Measurements from ENCODE around the gene CCNY.

CCNY gene

DNA sequence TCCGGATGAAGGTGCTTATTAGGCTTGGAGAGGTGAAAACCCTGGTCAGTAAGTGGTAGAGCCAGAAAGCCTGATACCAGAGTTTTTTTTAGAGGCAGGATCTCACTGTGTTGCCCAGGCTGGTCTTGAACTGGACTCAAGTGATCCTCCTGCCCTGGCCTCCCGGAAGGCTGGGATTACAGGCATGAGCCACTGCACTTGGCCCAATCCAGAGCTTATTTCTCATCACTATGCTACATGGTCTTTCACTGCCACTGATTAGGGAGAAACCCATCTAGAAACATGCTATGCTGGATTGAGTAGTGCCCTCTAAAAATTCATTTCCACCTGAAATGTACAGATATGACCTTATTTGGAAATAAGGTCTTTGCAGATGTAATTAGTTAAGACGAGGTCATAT is 240.4 kb downstream of the CCNY start:
- no peaks in the 10 kb centered on the region for H4K20me1 ChIP-seq (ENCODE audit: insufficient read depth, low read length)
- H3K4me1 ChIP-seq (ENCODE audit: low read length): no peaks in the 10 kb centered on the region
- no peak overlapping the region for H3K4me2 ChIP-seq (ENCODE audit: low read depth, low read length)
- H3K79me2 ChIP-seq (ENCODE audit: low read length): no peaks in the 10 kb centered on the region
- H3K4me3 ChIP-seq (ENCODE audit: low read length): no peak overlapping the region
- H3F3A ChIP-seq (ENCODE audit: insufficient read depth, low read length): no peaks in the 10 kb centered on the region
- no peaks in the 10 kb centered on the region for H3K9me2 ChIP-seq (replicated peaks; ENCODE audit: insufficient read depth, low read length)
- no peak for DNase-seq
- H3K9ac ChIP-seq (ENCODE audit: low read length): no peak overlapping the region
- no peaks in the 10 kb centered on the region for H3K27me3 ChIP-seq (replicated peaks; ENCODE audit: insufficient read depth, low read length)
- H3K9me3 ChIP-seq (replicated peaks; ENCODE audit: insufficient read depth, low read length): no peaks in the 10 kb centered on the region
- TF ChIP-seq, protein P1, sequence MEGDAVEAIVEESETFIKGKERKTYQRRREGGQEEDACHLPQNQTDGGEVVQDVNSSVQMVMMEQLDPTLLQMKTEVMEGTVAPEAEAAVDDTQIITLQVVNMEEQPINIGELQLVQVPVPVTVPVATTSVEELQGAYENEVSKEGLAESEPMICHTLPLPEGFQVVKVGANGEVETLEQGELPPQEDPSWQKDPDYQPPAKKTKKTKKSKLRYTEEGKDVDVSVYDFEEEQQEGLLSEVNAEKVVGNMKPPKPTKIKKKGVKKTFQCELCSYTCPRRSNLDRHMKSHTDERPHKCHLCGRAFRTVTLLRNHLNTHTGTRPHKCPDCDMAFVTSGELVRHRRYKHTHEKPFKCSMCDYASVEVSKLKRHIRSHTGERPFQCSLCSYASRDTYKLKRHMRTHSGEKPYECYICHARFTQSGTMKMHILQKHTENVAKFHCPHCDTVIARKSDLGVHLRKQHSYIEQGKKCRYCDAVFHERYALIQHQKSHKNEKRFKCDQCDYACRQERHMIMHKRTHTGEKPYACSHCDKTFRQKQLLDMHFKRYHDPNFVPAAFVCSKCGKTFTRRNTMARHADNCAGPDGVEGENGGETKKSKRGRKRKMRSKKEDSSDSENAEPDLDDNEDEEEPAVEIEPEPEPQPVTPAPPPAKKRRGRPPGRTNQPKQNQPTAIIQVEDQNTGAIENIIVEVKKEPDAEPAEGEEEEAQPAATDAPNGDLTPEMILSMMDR (IDR thresholded peaks at IDR 0.05; ENCODE audit: low read length): no peak
- no peak for TF ChIP-seq EZH2 (optimal IDR thresholded peaks at IDR 0.05; ENCODE audit: low read depth, low read length)
- TF ChIP-seq EZH2phosphoT487 (IDR thresholded peaks at IDR 0.05; ENCODE audit: low read length): no peak
- no peaks in the 10 kb centered on the region for H3K36me3 ChIP-seq (replicated peaks; ENCODE audit: insufficient read depth, low read length)
- no peak overlapping the region for H2AFZ ChIP-seq (ENCODE audit: low read length)
- H3K27ac ChIP-seq (ENCODE audit: low read length): no peak overlapping the region

DNA sequence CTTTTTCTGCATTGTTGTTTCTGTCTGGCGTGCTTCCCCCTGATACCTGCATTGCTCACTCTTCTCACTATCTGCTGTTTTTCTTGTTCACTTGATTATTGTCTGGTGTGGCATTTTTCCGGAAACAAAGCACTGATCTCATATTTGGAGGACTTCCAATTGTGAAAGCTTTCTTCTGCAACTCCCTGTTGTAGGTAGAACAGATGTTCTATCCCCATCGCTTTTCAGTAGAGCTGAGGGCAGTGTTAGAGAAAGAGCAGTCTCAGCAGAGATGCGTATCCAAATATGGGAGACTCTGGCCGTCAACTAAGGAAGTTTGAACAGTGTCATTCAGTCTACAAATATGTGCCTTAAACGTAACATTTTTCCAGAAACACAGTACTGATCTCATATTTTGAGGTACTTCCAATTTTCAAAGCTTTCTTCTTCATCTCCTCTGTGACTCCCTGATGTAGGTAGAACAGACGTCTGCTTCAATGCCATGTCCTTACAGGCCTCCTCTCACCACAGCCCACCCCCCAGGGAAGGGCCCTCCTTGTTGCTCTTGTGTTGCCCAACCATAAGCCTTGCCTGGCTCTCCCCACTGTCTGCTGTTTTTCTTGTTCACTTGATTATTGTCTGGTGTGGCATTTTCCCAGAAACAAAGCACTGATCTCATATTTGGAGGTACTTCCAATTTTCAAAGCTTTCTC is 241.8 kb downstream of the CCNY start:
- Histone ChIP-seq H3K4me3 (ENCODE audit: low read length) (no peak overlapping the region), H2AFZ (ENCODE audit: low read length) (no peak overlapping the region), H3K4me1 (ENCODE audit: low read length) (no peaks in the 10 kb centered on the region), H3K36me3 (replicated peaks; ENCODE audit: insufficient read depth, low read length) (no peaks in the 10 kb centered on the region), H3K9me2 (replicated peaks; ENCODE audit: insufficient read depth, low read length) (no peaks in the 10 kb centered on the region), H3K9me3 (replicated peaks; ENCODE audit: insufficient read depth, low read length) (no peaks in the 10 kb centered on the region), H3K79me2 (ENCODE audit: low read length) (no peaks in the 10 kb centered on the region), H3F3A (ENCODE audit: insufficient read depth, low read length) (no peaks in the 10 kb centered on the region), H3K27me3 (replicated peaks; ENCODE audit: insufficient read depth, low read length) (no peaks in the 10 kb centered on the region), H3K4me2 (ENCODE audit: low read depth, low read length) (no peak overlapping the region), H3K9ac (ENCODE audit: low read length) (no peak overlapping the region), H3K27ac (ENCODE audit: low read length) (no peak overlapping the region), H4K20me1 (ENCODE audit: insufficient read depth, low read length) (no peaks in the 10 kb centered on the region)
- TF ChIP-seq, protein P1 (IDR thresholded peaks at IDR 0.05; ENCODE audit: low read length): no peak
- TF ChIP-seq EZH2 (optimal IDR thresholded peaks at IDR 0.05; ENCODE audit: low read depth, low read length): no peak
- TF ChIP-seq EZH2phosphoT487 (IDR thresholded peaks at IDR 0.05; ENCODE audit: low read length): no peak
- no peak for DNase-seq

DNA sequence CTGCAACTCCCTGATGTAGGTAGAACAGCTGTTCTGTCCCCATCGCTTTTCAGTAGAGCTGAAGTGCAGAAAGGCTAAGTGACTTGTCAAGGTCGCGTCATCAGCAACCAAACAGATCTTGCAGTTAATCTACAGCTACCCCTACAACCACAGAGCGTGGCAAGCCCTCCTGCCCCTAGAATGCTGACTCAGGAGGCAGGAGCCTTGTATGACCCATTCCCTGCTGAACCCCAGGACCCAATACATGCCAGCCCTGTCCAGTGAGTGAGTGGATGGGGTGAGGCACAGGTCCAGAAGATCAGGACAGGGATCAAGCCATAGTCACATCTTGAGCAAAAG is 242.3 kb downstream of the CCNY start:
- Histone ChIP-seq H3K27me3 (replicated peaks; ENCODE audit: insufficient read depth, low read length) (no peaks in the 10 kb centered on the region), H3K4me1 (ENCODE audit: low read length) (no peaks in the 10 kb centered on the region), H3K9me2 (replicated peaks; ENCODE audit: insufficient read depth, low read length) (no peaks in the 10 kb centered on the region), H3K9me3 (replicated peaks; ENCODE audit: insufficient read depth, low read length) (no peaks in the 10 kb centered on the region), H3F3A (ENCODE audit: insufficient read depth, low read length) (no peaks in the 10 kb centered on the region), H4K20me1 (ENCODE audit: insufficient read depth, low read length) (no peaks in the 10 kb centered on the region), H3K4me3 (ENCODE audit: low read length) (no peak overlapping the region), H3K79me2 (ENCODE audit: low read length) (no peaks in the 10 kb centered on the region), H3K27ac (ENCODE audit: low read length) (no peak overlapping the region), H2AFZ (ENCODE audit: low read length) (no peak overlapping the region), H3K36me3 (replicated peaks; ENCODE audit: insufficient read depth, low read length) (no peaks in the 10 kb centered on the region), H3K4me2 (ENCODE audit: low read depth, low read length) (no peak overlapping the region), H3K9ac (ENCODE audit: low read length) (no peak overlapping the region)
- no peak for DNase-seq
- TF ChIP-seq, protein P1 (IDR thresholded peaks at IDR 0.05; ENCODE audit: low read length): no peak
- TF ChIP-seq EZH2 (optimal IDR thresholded peaks at IDR 0.05; ENCODE audit: low read depth, low read length) (no peak), EZH2phosphoT487 (IDR thresholded peaks at IDR 0.05; ENCODE audit: low read length) (no peak)

All from MM.1S (cell line).